HUES64 (cell line): Measurements from ENCODE around the gene ZNF524.

ENCODE experiments used
- H3K27ac ChIP-seq: 2 replicates; pipeline ENCODE4 v1.7.0; 2013; ENCODE audit warnings: low read depth, low read length, inconsistent platforms
- H3K27me3 ChIP-seq: 2 replicates; pipeline ENCODE4 v1.6.1; 2013; ENCODE audit warnings: mild to moderate bottlenecking, low read length; ENCODE audit not compliant: insufficient read depth
- H3K36me3 ChIP-seq: 2 replicates; pipeline ENCODE4 v1.6.1; 2013; ENCODE audit warnings: mild to moderate bottlenecking, low read length; ENCODE audit not compliant: insufficient read depth
- H3K4me1 ChIP-seq: 2 replicates; pipeline ENCODE4 v1.6.1; 2013; ENCODE audit warnings: mild to moderate bottlenecking, low read length, moderate library complexity; ENCODE audit not compliant: insufficient read depth
- H3K4me3 ChIP-seq: 2 replicates; pipeline ENCODE4 v1.5.1; 2013; ENCODE audit warnings: mild to moderate bottlenecking, low read length, moderate library complexity
- H3K9ac ChIP-seq: 2 replicates; pipeline ENCODE4 v1.6.1; 2013; ENCODE audit warnings: mild to moderate bottlenecking, low read depth, low read length
- H3K9me3 ChIP-seq: 2 replicates; pipeline ENCODE4 v1.6.1; 2013; ENCODE audit warnings: low read depth, low read length; ENCODE audit not compliant: insufficient read depth
- WGBS: fragments of 150-250, 120-280 bp; methylation state at CpG from one replicate; pipeline ENCODE4 v1.1.7; 2013; ENCODE audit warnings: missing lambda C conversion rate; 5-methylcytosine and 5-hydroxymethylcytosine counted together

ZNF524 gene

GRCh38 chr19:55613930-55614710 lies 14.0 kb downstream of the ZNF524 start:
- no peaks in the 10 kb centered on the region for H3K27me3 ChIP-seq
- WGBS: 96% methylated on average over 75 of the region's 75 CpGs
- H3K36me3 ChIP-seq: peaks cover 30% of the 10 kb centered on the region
- no peaks in the 10 kb centered on the region for H3K4me1 ChIP-seq
- no peak overlapping the region for H3K4me3 ChIP-seq
- no peaks in the 10 kb centered on the region for H3K9me3 ChIP-seq
- no peak overlapping the region for H3K27ac ChIP-seq
- H3K9ac ChIP-seq: no peak overlapping the region

DNA sequence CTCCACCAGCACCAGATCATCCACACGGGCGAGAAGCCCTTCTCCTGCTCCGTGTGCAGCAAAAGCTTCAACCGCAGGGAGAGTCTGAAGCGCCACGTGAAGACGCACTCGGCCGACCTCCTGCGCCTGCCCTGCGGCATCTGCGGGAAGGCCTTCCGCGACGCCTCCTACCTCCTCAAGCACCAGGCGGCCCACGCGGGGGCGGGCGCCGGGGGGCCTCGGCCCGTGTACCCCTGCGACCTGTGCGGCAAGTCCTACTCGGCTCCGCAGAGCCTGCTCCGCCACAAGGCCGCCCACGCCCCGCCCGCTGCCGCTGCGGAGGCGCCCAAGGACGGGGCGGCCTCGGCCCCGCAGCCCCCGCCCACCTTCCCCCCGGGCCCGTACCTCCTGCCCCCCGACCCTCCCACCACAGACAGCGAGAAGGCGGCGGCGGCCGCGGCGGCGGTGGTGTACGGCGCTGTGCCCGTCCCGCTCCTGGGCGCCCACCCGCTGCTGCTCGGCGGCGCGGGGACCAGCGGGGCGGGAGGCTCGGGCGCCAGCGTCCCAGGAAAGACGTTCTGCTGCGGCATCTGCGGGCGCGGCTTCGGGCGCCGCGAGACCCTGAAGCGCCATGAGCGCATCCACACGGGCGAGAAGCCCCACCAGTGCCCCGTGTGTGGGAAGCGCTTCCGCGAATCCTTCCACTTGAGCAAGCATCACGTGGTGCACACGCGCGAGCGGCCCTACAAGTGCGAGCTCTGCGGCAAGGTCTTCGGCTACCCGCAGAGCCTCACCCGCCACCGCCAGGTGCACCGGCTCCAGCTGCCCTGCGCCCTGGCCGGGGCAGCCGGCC lies 14.8 kb downstream of the ZNF524 start:
- Histone ChIP-seq H3K9me3 (no peaks in the 10 kb centered on the region), H3K27ac (no peak overlapping the region), H3K4me3 (no peak overlapping the region), H3K27me3 (no peaks in the 10 kb centered on the region), H3K4me1 (no peaks in the 10 kb centered on the region), H3K36me3 (peaks cover 23% of the 10 kb centered on the region), H3K9ac (no peak overlapping the region)
- WGBS: 97% methylated on average over 96 of the region's 98 CpGs

DNA sequence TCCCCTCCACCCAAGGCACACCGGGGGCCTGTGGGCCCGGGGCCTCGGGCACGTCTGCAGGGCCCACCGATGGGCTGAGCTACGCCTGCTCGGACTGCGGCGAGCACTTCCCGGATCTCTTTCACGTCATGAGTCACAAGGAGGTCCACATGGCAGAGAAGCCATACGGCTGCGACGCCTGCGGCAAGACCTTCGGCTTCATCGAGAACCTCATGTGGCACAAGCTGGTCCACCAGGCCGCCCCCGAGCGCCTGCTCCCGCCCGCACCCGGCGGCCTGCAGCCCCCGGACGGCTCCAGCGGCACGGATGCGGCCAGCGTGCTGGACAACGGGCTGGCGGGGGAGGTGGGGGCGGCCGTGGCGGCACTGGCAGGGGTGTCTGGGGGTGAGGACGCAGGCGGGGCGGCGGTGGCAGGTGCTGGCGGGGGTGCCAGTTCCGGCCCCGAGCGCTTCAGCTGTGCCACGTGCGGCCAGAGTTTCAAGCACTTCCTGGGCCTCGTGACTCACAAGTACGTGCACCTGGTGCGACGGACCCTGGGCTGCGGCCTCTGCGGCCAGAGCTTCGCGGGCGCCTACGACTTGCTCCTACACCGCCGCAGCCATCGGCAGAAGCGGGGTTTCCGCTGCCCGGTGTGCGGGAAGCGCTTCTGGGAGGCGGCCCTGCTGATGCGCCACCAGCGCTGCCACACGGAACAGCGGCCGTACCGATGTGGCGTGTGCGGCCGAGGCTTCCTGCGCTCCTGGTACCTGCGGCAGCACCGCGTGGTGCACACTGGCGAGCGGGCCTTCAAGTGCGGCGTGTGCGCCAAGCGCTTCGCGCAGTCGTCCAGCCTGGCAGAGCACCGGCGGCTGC lies 15.7 kb downstream of the ZNF524 start:
- Histone ChIP-seq H3K9me3 (no peaks in the 10 kb centered on the region), H3K27me3 (no peaks in the 10 kb centered on the region), H3K4me1 (no peaks in the 10 kb centered on the region), H3K4me3 (no peak overlapping the region), H3K9ac (no peak overlapping the region), H3K27ac (no peak overlapping the region), H3K36me3 (peaks cover 29% of the 10 kb centered on the region)
- 97% methylated on average over 88 of the region's 88 CpGs for WGBS

DNA sequence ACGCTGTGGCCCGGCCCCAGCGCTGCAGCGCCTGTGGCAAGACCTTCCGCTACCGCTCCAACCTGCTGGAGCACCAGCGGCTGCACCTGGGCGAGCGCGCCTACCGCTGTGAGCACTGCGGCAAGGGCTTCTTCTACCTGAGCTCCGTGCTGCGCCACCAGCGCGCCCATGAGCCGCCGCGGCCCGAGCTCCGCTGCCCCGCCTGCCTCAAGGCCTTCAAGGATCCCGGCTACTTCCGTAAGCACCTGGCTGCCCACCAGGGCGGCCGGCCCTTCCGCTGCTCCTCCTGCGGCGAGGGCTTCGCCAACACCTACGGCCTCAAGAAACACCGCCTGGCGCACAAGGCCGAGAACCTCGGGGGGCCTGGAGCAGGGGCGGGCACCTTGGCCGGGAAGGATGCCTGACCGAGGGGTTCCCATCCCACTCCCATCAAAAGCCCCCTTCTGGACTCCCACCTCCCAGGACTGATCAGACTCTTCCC lies 16.3 kb downstream of the ZNF524 start:
- Histone ChIP-seq H3K4me3 (no peak overlapping the region), H3K27me3 (no peaks in the 10 kb centered on the region), H3K9ac (no peak overlapping the region), H3K9me3 (no peaks in the 10 kb centered on the region), H3K4me1 (no peaks in the 10 kb centered on the region), H3K27ac (no peak overlapping the region), H3K36me3 (peaks cover 34% of the 10 kb centered on the region)
- 97% methylated on average over 38 of the region's 38 CpGs for WGBS

DNA sequence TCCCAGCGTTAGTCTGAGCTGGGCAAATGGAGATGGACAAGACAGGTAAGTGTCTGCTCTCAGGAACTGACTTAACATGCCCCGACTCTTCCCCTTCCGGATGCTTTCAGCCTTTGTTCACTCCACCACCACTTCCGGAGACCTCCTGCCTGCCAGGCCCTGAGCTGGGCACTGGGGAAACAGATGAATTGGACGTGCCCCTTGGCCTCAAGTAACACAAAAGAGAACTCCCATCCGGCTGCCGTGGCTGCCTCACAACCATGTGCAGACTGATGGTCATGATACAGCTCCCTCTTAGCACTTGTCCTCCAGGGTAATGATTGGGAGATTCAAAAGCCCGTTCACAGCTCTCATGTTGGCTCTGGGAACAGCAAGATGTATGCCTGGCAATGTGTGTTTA lies 17.3 kb downstream of the ZNF524 start:
- Histone ChIP-seq H3K27me3 (no peaks in the 10 kb centered on the region), H3K4me1 (no peaks in the 10 kb centered on the region), H3K36me3 (peaks cover 34% of the 10 kb centered on the region), H3K4me3 (no peak overlapping the region), H3K27ac (no peak overlapping the region), H3K9ac (no peak overlapping the region), H3K9me3 (no peaks in the 10 kb centered on the region)
- WGBS: 93% methylated on average over 8 of the region's 8 CpGs

- Histone ChIP-seq H3K27me3 (no peaks in the 10 kb centered on the region), H3K27ac (no peak overlapping the region), H3K4me1 (no peaks in the 10 kb centered on the region), H3K36me3 (peaks cover 34% of the 10 kb centered on the region), H3K9me3 (no peaks in the 10 kb centered on the region), H3K9ac (no peak overlapping the region), H3K4me3 (no peak overlapping the region)
- 88% methylated on average over 5 of the region's 7 CpGs for WGBS
Measured at GRCh38 chr19:55618426-55618825, 18.3 kb downstream of the ZNF524 start.

- WGBS: 93% methylated on average over 3 of the region's 3 CpGs
- no peak overlapping the region for H3K27ac ChIP-seq
- no peak overlapping the region for H3K4me3 ChIP-seq
- H3K9me3 ChIP-seq: no peaks in the 10 kb centered on the region
- no peaks in the 10 kb centered on the region for H3K4me1 ChIP-seq
- H3K27me3 ChIP-seq: no peaks in the 10 kb centered on the region
- peaks cover 34% of the 10 kb centered on the region for H3K36me3 ChIP-seq
- H3K9ac ChIP-seq: no peak overlapping the region
Measured at GRCh38 chr19:55619286-55619685, 19.2 kb downstream of the ZNF524 start.

DNA sequence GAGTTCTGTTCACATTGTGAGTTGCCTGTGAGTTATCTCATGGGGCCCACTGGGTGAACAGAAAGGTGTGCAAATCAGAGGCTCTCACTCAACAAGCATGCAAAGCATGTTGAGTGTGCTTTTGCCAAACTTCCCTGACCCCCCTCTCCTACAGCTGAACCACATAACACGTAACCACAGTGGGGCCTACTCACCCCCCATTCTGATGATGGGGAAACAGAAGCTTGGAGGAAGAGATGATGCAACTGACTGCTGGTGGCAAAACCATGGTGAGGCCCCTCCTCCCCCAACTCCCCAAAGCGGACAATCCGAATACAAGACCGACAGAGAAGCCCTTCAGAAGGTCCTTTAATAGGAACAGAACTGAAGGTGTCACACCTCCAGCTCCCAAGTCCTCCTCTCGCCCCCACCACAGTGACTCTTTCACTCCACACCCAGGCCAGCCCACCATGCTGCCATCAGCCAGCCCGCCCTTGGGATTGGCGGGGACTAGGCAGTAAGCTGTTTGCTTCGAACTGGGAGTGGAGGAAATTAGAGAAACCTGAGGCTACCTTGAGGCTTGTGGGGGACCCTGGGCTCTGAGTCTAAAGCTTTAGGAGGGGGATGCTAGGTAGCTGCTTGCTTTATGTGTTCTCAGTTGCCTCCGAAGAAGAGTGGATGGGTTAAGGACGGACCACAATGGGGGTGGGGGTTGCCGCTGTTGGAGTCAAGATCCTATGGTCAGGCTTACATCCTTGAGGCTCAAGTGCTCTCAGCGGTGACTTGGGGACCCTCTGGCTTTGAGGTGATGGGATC lies 20.5 kb downstream of the ZNF524 start:
- Histone ChIP-seq H3K4me1 (no peaks in the 10 kb centered on the region), H3K9me3 (no peaks in the 10 kb centered on the region), H3K4me3 (no peak overlapping the region), H3K9ac (no peak overlapping the region), H3K27me3 (no peaks in the 10 kb centered on the region), H3K27ac (no peak overlapping the region), H3K36me3 (peaks cover 28% of the 10 kb centered on the region)
- 91% methylated on average over 12 of the region's 12 CpGs for WGBS

GRCh38 chr19:55621205-55621672 lies 21.2 kb downstream of the ZNF524 start:
- 94% methylated on average over 9 of the region's 9 CpGs for WGBS
- peaks cover 25% of the 10 kb centered on the region for H3K36me3 ChIP-seq
- H3K9me3 ChIP-seq: no peaks in the 10 kb centered on the region
- H3K4me3 ChIP-seq: no peak overlapping the region
- H3K9ac ChIP-seq: no peak overlapping the region
- H3K27me3 ChIP-seq: no peaks in the 10 kb centered on the region
- H3K4me1 ChIP-seq: no peaks in the 10 kb centered on the region
- H3K27ac ChIP-seq: no peak overlapping the region

DNA sequence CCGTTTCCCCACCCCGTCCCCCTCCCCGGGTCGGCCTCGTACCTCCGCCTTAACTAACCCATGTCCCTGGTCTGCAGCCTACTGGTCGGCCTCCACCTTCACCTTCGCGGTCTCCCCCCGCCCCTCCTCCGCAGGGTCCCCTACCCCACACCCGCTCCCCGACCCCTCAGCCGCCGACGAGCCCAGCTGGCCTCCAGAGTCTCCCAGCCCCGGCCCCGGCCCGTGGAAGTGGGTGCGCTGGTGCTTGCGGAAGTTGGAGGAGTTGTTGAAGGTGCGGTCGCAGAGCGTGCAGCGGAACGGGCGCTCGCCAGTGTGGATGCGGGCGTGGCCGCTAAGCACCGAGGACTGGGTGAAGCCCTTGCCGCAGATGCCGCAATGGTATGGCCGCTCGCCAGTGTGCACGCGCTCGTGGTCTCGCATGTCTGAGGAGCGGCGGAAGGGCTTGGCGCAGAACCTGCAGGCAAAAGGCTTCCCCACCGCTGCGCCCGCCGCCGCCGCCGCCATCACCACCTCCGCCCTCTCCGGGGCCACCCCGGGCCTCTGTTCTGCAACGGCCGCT lies 21.7 kb downstream of the ZNF524 start:
- Histone ChIP-seq H3K4me3 (no peak overlapping the region), H3K4me1 (no peaks in the 10 kb centered on the region), H3K27me3 (no peaks in the 10 kb centered on the region), H3K9ac (no peak overlapping the region), H3K9me3 (no peaks in the 10 kb centered on the region), H3K36me3 (peaks cover 20% of the 10 kb centered on the region), H3K27ac (no peak overlapping the region)
- 97% methylated on average over 55 of the region's 55 CpGs for WGBS
